ENCODE results near the gene SLC6A11.

Gene SLC6A11

DNA sequence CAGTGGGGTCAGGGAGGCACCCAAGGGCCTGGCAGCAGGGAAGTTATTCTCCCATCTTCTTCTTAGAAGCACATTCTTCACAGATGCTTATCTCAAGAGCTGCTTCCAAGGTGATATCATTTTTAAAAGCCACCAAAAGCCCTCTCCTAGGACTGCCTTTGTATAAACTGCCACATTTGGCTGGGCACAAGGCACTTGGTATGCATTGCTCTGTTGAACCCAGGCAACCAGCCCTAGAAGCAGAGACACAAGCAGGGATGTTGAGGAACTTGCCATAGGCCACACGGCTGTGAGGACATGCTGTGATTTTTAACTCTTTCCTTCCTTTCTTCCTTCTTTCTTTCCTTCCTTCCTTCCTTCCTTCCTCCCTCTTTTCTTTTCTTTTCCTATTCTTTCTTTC lies 169.2 kb downstream of the SLC6A11 start:
- DNase-seq, result no peak

DNA sequence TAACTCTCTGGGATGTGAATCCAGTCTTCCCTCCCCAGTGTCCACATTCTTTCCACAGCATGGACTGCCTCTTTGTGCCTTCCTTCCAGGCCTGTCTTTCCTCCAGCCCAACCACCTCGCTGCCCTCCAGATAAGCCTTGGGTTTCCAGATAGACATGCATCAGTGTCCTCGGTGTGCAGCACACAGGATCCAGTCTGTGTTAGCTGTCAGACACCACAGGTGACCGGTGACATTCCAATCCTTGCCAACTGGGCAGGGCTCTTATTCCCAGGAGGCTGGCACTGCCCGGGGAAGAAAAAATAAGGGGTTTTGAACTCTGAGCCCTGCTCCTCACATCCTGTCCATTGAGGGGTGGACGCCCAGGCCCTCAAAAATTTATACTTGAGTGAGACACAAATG lies 170.6 kb downstream of the SLC6A11 start:
- no peak for DNase-seq

DNA sequence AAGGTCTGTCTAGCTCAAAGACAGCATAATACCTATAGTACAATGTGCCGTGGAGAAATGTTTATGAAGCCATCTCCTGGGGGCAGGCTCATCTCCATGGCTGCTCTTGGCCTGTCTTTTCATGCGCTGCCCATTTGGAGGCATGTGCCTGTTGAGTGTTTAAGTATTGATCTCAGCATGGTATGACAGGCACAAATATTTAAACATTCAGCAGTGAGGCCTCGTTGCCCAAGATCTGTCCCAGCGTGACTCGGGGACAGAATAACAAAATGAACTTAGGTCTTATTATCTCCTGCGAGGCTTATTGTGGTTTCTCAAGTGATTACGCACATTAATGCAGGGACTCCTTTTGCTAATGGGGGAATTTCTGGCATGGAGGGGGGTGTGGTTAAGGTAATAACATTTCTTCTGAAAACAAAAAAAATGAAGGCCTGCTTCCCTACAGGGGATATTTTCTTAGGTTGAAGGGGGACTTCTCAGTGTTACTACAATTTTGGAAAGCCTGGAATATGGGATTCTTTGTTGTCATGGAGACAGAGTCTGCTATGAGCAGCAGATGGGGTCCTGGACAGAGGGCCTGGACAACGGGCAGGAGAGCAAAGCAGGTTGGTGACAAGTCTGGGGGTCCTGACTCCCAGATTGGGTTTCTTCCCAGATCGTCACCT lies 172.1 kb downstream of the SLC6A11 start:
- DNase-seq, result no peak

DNA sequence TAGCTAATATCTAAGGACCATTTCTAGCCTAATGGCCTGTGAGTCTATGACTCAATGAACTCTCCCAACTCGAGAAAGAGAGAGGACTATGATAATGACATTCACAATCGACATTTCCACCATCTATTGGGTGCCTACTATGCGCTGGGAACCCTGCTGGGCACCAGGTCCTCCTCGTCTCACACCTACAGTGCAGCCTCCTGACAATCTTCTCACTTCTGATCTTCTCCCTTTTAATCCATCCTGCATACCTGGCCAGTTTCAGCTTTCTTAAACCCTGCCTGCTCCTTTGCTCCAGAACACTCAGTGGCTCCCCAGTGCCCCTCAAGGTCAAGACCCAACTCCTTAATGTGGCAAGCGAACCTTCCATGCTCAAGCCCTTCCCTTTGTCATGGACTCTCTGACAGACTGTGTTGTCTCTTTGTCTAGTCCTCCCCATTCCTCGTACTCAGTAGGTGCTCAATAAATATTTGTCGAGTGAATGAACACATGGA lies 173.0 kb downstream of the SLC6A11 start:
- DNase-seq, result no peak

Measured in SIG-M5 (cell line).